Endothelial cell of umbilical vein (primary cell): ENCODE measurements around the gene LTA4H.

Experiments
- CTCF ChIP-seq, 2 donors: IDR thresholded peaks; 1 replicate in 1 of 2; 2 replicates in 1 of 2; pipeline ENCODE4 v1.5.1; 2011; ENCODE audit warnings: low read length in 2 of 2, mild to moderate bottlenecking in 2 of 2, moderate library complexity in 2 of 2, control low read depth in 1 of 2, inconsistent platforms in 1 of 2, low read depth in 1 of 2; ENCODE audit not compliant: insufficient read depth in 1 of 2; ENCODE audit errors: extremely low read depth in 1 of 2
- EZH2 ChIP-seq: IDR thresholded peaks from 2 replicates; pipeline ENCODE4 v1.6.1; 2012; ENCODE audit warnings: borderline replicate concordance, low read depth, mild to moderate bottlenecking, moderate library complexity, low read length, inconsistent platforms; ENCODE audit not compliant: severe bottlenecking
- POLR2AphosphoS5 ChIP-seq: IDR thresholded peaks from 2 replicates; pipeline ENCODE4 v1.6.1; 2012; ENCODE audit warnings: low read depth, mild to moderate bottlenecking, control low read depth, low read length, moderate library complexity; ENCODE audit not compliant: insufficient read depth

- TF ChIP-seq CTCF (IDR thresholded peaks at IDR 0.05; ENCODE audit: extremely low read depth in 1 of 2, insufficient read depth in 1 of 2, low read depth in 1 of 2, low read length in 2 of 2): no peak
- TF ChIP-seq EZH2: no peak
- no peak for TF ChIP-seq POLR2AphosphoS5
Measured at GRCh38 chr12:95988506-95989275, 46.7 kb downstream of the LTA4H start.
